Mesendoderm (in vitro differentiated cells): ENCODE results near the gene NOS1.

Experiments
- DNase-seq: peaks from one replicate; pipeline ENCODE4 v3.0.0; 2013
- H2AK5ac ChIP-seq: 2 replicates; pipeline ENCODE4 v1.6.1; 2013; ENCODE audit warnings: low read length, inconsistent platforms
- H2BK120ac ChIP-seq: 2 replicates; pipeline ENCODE4 v1.6.1; 2013; ENCODE audit warnings: low read depth, mild to moderate bottlenecking, low read length, moderate library complexity, mixed read lengths
- H2BK15ac ChIP-seq: replicated peaks from 2 replicates; pipeline ENCODE4 v1.6.1; 2013; ENCODE audit warnings: low read depth, mild to moderate bottlenecking, moderate library complexity
- H2BK5ac ChIP-seq: 2 replicates; pipeline ENCODE4 v1.6.1; 2013; ENCODE audit warnings: low read length, inconsistent platforms
- H3K18ac ChIP-seq: 2 replicates; pipeline ENCODE4 v1.6.1; 2013; ENCODE audit warnings: mild to moderate bottlenecking, low read length, mixed read lengths
- H3K23ac ChIP-seq: one replicate; pipeline ENCODE4 v1.6.1; 2013; ENCODE audit warnings: low read length
- H3K27ac ChIP-seq: 2 replicates; pipeline ENCODE4 v1.5.1; 2013; ENCODE audit warnings: low read depth, mild to moderate bottlenecking, inconsistent platforms, low read length, moderate library complexity
- H3K27me3 ChIP-seq: 2 replicates; pipeline ENCODE4 v1.6.1; 2013; ENCODE audit warnings: low read length, control low read depth, mild to moderate bottlenecking, inconsistent platforms; ENCODE audit not compliant: insufficient read depth, poor library complexity
- H3K36me3 ChIP-seq: 2 replicates; pipeline ENCODE4 v1.6.1; 2013; ENCODE audit warnings: low read length, inconsistent platforms; ENCODE audit not compliant: control insufficient read depth, insufficient read depth
- H3K4ac ChIP-seq: one replicate; pipeline ENCODE4 v1.6.1; 2013; ENCODE audit warnings: low read depth, mild to moderate bottlenecking, low read length, moderate library complexity
- H3K4me1 ChIP-seq: 2 replicates; pipeline ENCODE4 v1.6.1; 2013; ENCODE audit warnings: low read depth, low read length, inconsistent platforms; ENCODE audit not compliant: control insufficient read depth
- H3K4me2 ChIP-seq: 2 replicates; pipeline ENCODE4 v1.6.1; 2013; ENCODE audit warnings: low read length
- H3K4me3 ChIP-seq: 2 replicates; pipeline ENCODE4 v1.5.1; 2013; ENCODE audit warnings: mild to moderate bottlenecking, low read length
- H3K56ac ChIP-seq: one replicate; pipeline ENCODE4 v1.6.1; 2013; ENCODE audit warnings: low read length
- H3K79me1 ChIP-seq: 2 replicates; pipeline ENCODE4 v1.6.1; 2013; ENCODE audit warnings: low read length, inconsistent platforms
- H3K79me2 ChIP-seq: 2 replicates; pipeline ENCODE4 v1.6.1; 2013; ENCODE audit warnings: mild to moderate bottlenecking, low read length; ENCODE audit not compliant: control insufficient read depth, insufficient read depth
- H3K9ac ChIP-seq: 2 replicates; pipeline ENCODE4 v1.6.1; 2013; ENCODE audit warnings: low read length, inconsistent platforms
- H4K5ac ChIP-seq: one replicate; pipeline ENCODE4 v1.6.1; 2013; ENCODE audit warnings: low read length
- H4K8ac ChIP-seq: one replicate; pipeline ENCODE4 v1.6.1; 2013; ENCODE audit warnings: low read depth, mild to moderate bottlenecking, control low read depth, low read length, moderate library complexity
- WGBS: extraction: QIAGEN DNeasy Blood & Tissue Kit; methylation state at CpG from one replicate; pipeline ENCODE4 v1.1.7; 2013; ENCODE audit warnings: low lambda C conversion rate, missing lambda C conversion rate; ENCODE audit not compliant: insufficient coverage; ENCODE audit errors: extremely low coverage; 5-methylcytosine and 5-hydroxymethylcytosine counted together

NOS1 gene

GRCh38 chr12:117298191-117298590 is 63.2 kb downstream of the NOS1 start:
- no peak overlapping the region for H3K27ac ChIP-seq
- no peak overlapping the region for H3K18ac ChIP-seq
- DNase-seq = no peak
- H3K79me2 ChIP-seq = no peaks in the 10 kb centered on the region
- H2AK5ac ChIP-seq = no peak overlapping the region
- H3K36me3 ChIP-seq = no peaks in the 10 kb centered on the region
- no peak overlapping the region for H4K5ac ChIP-seq
- no peak overlapping the region for H2BK120ac ChIP-seq
- H3K79me1 ChIP-seq = no peaks in the 10 kb centered on the region
- H2BK15ac ChIP-seq = no peak overlapping the region
- H3K4me3 ChIP-seq = no peak overlapping the region
- H3K9ac ChIP-seq = no peak overlapping the region
- H3K4me2 ChIP-seq = no peak overlapping the region
- no peak overlapping the region for H3K56ac ChIP-seq
- H3K4me1 ChIP-seq = no peaks in the 10 kb centered on the region
- no peak overlapping the region for H3K4ac ChIP-seq
- no peak overlapping the region for H4K8ac ChIP-seq
- no peak overlapping the region for H2BK5ac ChIP-seq
- no peaks in the 10 kb centered on the region for H3K27me3 ChIP-seq
- WGBS = no CpG with 5 or more reads among the region's 7 CpGs
- no peak overlapping the region for H3K23ac ChIP-seq

- Histone ChIP-seq H2AK5ac (no peak overlapping the region), H3K4me3 (no peak overlapping the region), H2BK5ac (no peak overlapping the region), H3K56ac (no peak overlapping the region), H2BK15ac (no peak overlapping the region), H2BK120ac (no peak overlapping the region), H3K4ac (no peak overlapping the region), H3K27me3 (no peaks in the 10 kb centered on the region), H4K5ac (no peak overlapping the region), H3K36me3 (no peaks in the 10 kb centered on the region), H3K79me1 (no peaks in the 10 kb centered on the region), H3K23ac (no peak overlapping the region), H3K79me2 (no peaks in the 10 kb centered on the region), H3K9ac (no peak overlapping the region), H4K8ac (no peak overlapping the region), H3K4me2 (no peak overlapping the region), H3K4me1 (no peaks in the 10 kb centered on the region), H3K27ac (no peak overlapping the region), H3K18ac (no peak overlapping the region)
- no CpG with 5 or more reads among the region's 14 CpGs for WGBS
- peak; percentile 29 for DNase-seq
Measured at GRCh38 chr12:117294189-117294603, 67.2 kb downstream of the NOS1 start.

- no peak overlapping the region for H3K4me2 ChIP-seq
Measured at GRCh38 chr12:117293510-117293909, 67.9 kb downstream of the NOS1 start.

GRCh38 chr12:117292688-117293087 is 68.7 kb downstream of the NOS1 start:
- H3K27me3 ChIP-seq = no peaks in the 10 kb centered on the region
- no CpG with 5 or more reads among the region's 3 CpGs for WGBS

More at GRCh38 chr12:117293510-117293909, 67.9 kb downstream of the NOS1 start:
- Histone ChIP-seq H3K18ac (no peak overlapping the region), H2BK120ac (no peak overlapping the region), H3K27me3 (no peaks in the 10 kb centered on the region), H2BK5ac (no peak overlapping the region), H3K79me2 (no peaks in the 10 kb centered on the region), H3K36me3 (no peaks in the 10 kb centered on the region), H4K8ac (no peak overlapping the region), H3K4me3 (no peak overlapping the region), H3K9ac (no peak overlapping the region), H3K79me1 (no peaks in the 10 kb centered on the region), H3K4me1 (no peaks in the 10 kb centered on the region), H3K56ac (no peak overlapping the region), H3K23ac (no peak overlapping the region), H3K27ac (no peak overlapping the region), H2BK15ac (no peak overlapping the region), H3K4ac (no peak overlapping the region), H2AK5ac (no peak overlapping the region), H4K5ac (no peak overlapping the region)
- DNase-seq = no peak
- no CpG with 5 or more reads among the region's 1 CpG for WGBS

GRCh38 chr12:117284140-117284539 is 77.3 kb downstream of the NOS1 start:
- no peak overlapping the region for H3K18ac ChIP-seq
- H2AK5ac ChIP-seq = no peak overlapping the region
- WGBS = no CpG with 5 or more reads among the region's 9 CpGs
- H4K5ac ChIP-seq = no peak overlapping the region
- no peaks in the 10 kb centered on the region for H3K79me2 ChIP-seq
- H3K9ac ChIP-seq = no peak overlapping the region
- DNase-seq = peak; percentile 34
- no peak overlapping the region for H2BK5ac ChIP-seq
- H3K27me3 ChIP-seq = no peaks in the 10 kb centered on the region
- H3K23ac ChIP-seq = no peak overlapping the region
- H3K4me1 ChIP-seq = no peaks in the 10 kb centered on the region
- H3K4me3 ChIP-seq = no peak overlapping the region
- no peak overlapping the region for H3K4me2 ChIP-seq
- no peaks in the 10 kb centered on the region for H3K79me1 ChIP-seq
- H3K56ac ChIP-seq = no peak overlapping the region
- no peak overlapping the region for H3K4ac ChIP-seq
- no peak overlapping the region for H4K8ac ChIP-seq
- no peaks in the 10 kb centered on the region for H3K36me3 ChIP-seq
- H2BK15ac ChIP-seq = no peak overlapping the region
- no peak overlapping the region for H3K27ac ChIP-seq
- H2BK120ac ChIP-seq = no peak overlapping the region

More at GRCh38 chr12:117292688-117293087, 68.7 kb downstream of the NOS1 start:
- H3K18ac ChIP-seq = no peak overlapping the region
- H3K9ac ChIP-seq = no peak overlapping the region
- no peak overlapping the region for H2AK5ac ChIP-seq
- no peak overlapping the region for H4K5ac ChIP-seq
- H3K27ac ChIP-seq = no peak overlapping the region
- H2BK5ac ChIP-seq = no peak overlapping the region
- no peak for DNase-seq
- no peak overlapping the region for H3K4me2 ChIP-seq
- H4K8ac ChIP-seq = no peak overlapping the region
- H3K23ac ChIP-seq = no peak overlapping the region
- no peaks in the 10 kb centered on the region for H3K79me1 ChIP-seq
- no peak overlapping the region for H3K56ac ChIP-seq
- no peak overlapping the region for H3K4me3 ChIP-seq
- no peaks in the 10 kb centered on the region for H3K79me2 ChIP-seq
- no peak overlapping the region for H3K4ac ChIP-seq
- H3K4me1 ChIP-seq = no peaks in the 10 kb centered on the region
- H3K36me3 ChIP-seq = no peaks in the 10 kb centered on the region
- H2BK120ac ChIP-seq = no peak overlapping the region
- H2BK15ac ChIP-seq = no peak overlapping the region

- Histone ChIP-seq H3K36me3 (no peaks in the 10 kb centered on the region), H3K4me3 (no peak overlapping the region), H4K8ac (no peak overlapping the region), H3K18ac (no peak overlapping the region), H3K79me2 (no peaks in the 10 kb centered on the region), H3K23ac (no peak overlapping the region), H2AK5ac (no peak overlapping the region), H3K4me2 (no peak overlapping the region), H2BK5ac (no peak overlapping the region), H3K27ac (no peak overlapping the region), H3K27me3 (no peaks in the 10 kb centered on the region), H2BK15ac (no peak overlapping the region), H3K9ac (no peak overlapping the region), H3K4me1 (no peaks in the 10 kb centered on the region), H3K79me1 (no peaks in the 10 kb centered on the region), H2BK120ac (no peak overlapping the region), H3K56ac (no peak overlapping the region), H3K4ac (no peak overlapping the region), H4K5ac (no peak overlapping the region)
- no CpG with 5 or more reads among the region's 5 CpGs for WGBS
- DNase-seq = no peak
Measured at GRCh38 chr12:117282490-117282889, 78.9 kb downstream of the NOS1 start.
